Hepatic stellate cell (primary cell): Measurements from ENCODE around the gene SAMD1.

Experiments
- DNase-seq: peaks from one replicate; pipeline ENCODE4 v3.0.0; 2011; ENCODE audit warnings: low spot score

Gene SAMD1

DNA sequence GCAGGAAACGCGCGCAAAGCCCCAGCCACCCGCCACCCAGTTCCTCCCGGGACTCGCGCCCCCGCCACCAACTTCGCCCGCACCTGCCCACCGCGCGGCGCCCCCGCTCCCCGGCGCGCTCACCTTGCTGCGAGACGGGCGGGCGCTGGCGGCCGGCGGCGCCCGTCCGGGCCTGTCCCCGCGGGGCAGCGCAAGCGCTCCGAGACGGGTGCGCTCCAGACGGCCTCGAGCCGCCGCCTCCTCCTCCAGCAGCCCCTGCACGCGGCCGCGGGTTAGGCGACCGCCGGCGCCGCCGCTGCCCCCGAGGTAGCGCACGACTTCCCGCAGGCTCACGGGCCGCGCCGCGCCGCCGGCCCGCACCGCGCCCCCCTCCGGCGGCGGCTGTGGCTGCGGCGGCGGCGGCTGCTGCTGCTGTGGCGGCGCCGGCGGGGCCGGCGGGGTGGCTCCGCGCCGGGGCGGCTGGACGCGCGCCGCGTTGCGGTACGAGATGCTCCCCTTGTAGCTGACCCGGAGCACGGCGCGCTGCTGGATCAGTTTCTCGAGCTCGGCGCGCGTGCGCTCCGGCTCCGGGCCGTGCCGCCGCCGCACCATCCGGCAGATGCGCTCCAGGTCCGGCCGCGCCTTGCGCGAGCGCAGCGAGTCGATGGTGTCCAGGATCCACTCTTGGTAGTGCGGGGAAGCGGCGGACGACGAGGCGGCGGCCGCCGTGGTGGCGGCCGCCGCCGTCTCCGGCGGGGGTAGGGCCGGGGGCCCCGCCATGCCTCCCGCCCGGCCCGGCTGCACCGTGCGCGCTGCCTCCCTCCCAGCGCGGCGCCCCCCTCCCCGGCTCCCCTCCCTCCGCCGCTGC lies 666 bp downstream of the SAMD1 start:
- DNase-seq: peak; percentile 75

GRCh38 chr19:14089412-14089661 lies 1.2 kb downstream of the SAMD1 start:
- no peak for DNase-seq

DNA sequence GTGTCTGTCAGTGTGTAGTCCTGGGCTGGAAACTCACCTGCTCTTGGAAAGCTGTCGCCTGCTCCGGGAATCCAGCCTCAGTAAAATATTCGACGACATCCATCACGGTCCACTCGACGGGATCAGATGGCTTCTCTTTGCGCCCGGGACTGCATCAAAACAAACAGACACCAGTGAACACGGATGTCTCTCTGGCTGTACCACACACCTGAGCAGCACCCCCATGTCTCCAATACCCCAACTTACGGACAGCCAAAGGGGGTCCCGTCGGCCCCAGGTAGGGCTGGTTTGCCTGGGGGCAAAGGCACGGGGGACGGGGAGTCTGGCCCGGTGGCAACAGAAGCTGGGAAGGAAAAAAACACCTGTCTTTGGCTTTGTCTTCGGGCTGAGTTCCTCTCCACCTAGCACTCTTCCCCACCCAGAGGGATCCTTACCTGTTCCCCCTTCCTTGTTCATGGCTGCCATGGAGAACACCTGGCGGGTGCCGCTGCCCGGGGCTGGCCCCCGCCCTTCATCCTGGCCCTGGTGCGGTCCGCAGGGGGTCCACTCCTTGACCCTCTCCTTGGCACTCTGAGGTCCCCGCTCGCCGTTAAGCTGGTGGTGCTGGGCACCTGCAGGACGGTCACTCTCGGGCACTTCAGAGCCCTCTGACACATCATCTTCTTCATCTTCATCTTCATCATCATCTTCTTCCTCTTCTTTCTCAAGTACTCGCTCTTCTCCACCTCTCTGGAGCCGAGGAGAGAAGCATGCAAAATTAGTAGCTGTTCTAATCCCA lies 1.7 kb downstream of the SAMD1 start:
- no peak for DNase-seq

DNA sequence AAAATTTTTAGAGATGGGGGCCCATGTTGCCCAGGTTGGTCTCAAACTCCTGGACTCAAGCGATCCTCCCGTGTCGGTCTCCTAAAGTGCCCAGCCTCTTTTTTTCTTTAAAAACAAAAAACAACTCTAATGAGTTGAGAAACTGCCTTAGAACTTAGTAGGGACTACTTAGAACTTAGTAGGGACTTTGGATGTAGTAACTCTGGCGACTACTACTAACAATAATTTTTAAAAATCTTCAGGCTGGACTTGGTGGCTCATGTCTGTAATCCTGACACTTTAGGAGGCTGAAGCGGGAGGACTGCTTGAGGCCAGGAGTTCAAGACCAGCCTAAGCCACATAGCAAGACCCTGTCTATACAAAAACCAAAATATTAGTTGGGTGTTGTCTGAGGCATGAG lies 4.5 kb downstream of the SAMD1 start:
- DNase-seq: no peak

DNA sequence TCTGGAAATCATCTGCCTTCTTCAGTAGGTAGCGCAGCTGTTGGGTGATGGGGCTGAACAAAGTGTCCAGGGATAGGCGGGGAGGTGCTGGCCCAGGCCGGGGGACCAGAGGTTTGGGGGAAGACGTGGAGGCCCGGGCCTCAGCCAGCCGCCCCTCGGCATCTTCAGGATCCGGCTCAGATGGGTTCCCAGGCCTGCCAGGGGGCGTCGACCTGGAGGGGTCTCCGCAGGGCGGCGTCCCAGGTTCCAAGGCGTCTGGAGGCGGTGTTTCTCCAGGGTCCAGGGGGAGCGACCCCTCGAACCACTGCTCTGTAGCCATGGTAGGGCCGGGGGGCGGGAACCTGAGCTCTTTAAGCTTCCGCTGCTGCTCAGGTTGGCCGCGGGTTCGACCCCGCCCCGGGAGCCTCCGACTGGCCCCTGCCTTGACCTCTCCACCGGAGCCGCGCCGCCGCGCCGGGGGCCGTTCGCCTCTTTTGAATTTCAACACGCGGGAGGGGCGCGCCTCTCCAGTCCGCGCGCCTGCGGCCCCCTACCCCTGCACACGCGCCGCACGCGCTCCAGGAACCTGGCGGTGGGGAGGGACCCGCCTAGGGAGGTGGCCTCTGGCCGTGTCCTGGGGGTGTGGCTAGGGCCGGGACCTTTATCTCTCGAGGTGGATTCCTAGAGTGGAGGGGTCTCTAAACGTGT lies 5.1 kb downstream of the SAMD1 start, which contains the start of gene C19orf67:
Gene C19orf67, minus strand, starts transcription at position 475 of the 687 bp plus-strand sequence. Its CDS starts 156 bp downstream, at position 319.
- DNase-seq: no peak

DNA sequence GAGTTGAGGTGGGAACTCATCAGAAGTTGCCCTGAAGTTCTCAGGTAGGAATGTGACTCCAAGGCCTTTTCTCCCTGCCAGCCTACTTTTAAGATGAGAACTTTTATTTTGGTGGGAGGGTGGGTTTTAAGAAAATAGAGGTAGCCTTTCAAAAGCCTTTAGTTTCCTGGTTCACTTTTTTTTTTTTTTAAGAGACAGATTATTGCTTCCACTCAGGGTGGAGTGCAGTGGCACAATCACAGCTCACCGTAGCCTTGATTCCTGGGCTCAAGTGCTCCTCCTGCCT lies 7.9 kb downstream of the SAMD1 start:
- DNase-seq: no peak

DNA sequence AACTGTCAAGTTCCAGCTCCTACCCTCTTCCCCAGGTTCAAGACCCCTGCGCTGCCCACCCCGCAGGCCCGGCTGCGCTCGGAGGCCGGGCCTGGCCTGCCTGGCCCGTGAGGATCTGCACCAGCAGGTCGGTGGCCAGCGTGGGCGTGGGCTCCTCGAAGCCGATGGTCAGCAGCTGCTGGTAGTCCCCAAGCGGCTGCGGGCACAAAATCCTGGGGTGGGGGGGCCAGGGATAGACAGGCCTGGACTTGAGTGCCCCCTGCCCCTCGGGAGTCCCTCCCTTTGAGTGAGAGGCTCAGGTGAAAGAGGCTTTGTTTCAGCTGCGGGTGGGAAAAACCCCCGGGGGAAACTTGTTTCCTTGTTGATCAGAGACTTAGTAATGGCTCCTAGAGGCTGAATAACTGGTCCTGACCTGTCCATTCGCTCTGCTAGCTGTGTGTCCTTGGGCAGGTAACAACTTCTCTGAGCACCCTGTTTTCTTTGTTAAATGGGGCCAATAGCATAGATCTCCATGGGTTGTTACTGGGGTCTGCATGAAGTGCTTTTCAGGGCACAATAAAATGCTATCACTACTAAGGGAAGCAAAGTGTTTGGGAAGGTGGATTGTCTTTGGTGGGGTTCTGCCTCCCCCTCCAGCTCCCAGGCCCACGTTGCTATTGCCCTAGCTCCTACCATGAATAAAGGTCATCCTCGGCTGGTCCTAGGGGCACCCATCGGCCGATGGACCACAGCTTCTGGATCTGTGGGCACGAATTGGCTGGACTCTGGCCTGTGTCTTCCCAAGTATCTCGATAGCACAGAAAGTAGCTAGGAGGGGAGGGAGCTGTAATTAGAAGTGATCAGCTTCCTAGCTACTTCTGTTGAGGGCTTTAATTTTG lies 8.5 kb downstream of the SAMD1 start:
- no peak for DNase-seq

- peak; percentile 99 for DNase-seq
Measured at GRCh38 chr19:14080887-14081796, 9.4 kb downstream of the SAMD1 start.

DNA sequence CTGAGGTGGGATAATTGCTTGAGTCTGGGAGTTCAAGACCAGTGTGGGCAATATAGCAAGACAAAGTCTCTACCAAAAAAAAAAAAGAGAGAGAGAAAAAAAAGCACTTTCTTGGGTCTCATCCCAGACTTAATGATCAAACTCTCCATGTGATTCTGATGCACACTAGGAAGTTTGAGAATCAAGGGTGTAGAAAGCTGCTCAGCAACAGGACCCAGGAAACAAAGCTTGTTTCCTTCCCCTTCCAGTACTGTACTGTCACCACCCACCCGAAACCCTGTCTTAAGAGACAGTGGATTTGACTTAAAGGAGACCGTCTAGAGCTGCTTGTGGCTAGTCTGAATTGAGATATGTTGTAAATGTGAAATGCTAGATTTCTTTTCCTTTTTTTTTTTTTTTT lies 12.1 kb downstream of the SAMD1 start:
- DNase-seq: no peak

DNA sequence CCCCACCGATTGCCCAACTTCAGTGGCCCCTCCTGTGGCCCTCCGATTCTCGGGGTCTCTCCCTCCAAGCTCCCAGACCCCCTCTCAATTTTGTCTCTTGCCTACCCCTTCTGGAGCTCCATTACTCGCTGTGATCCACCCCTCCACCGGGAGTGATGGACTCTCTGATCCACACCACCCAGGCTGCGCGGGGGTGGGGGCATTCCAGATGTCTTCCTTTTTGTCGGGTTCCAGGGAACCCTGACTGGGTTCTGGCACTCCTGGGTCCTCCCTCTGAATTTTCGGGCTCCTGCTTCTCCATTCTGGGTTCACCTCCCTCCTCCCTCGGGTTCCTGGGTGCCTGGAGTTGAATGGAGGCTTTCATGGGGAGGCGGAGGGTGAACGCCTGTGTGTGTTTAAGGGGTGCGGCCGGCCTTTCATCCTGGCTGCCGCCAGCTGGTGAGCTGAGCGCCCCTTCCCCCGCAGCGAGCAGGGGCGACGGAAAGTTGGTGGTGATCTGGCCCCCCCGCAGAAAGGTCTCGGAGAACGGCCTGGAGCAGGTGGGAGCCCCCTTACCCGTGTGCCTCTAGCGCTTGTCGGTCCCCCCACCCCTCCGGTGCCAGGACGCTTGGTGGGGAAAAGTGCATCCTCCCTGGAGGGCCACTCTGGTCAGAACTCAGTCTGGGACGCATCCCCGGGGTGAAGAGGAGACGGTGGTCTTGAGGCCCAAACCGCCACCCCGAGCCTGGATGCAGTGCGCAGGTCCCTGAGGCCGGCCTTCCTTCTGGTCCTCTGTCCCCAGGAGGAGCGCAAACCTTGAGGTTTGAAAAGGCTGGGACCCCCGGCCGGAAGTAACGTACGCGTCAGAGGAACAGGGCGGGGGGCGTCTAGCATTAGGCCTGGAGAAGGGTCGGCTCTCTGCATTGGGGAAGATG lies 16.4 kb downstream of the SAMD1 start:
- no peak for DNase-seq

- DNase-seq: peak; percentile 76
Measured at GRCh38 chr19:14073261-14073924, 17.2 kb downstream of the SAMD1 start.

- DNase-seq: no peak
Measured at GRCh38 chr19:14072535-14073260, 17.9 kb downstream of the SAMD1 start, which contains the start of gene MISP3. TSS of gene MISP3 (plus strand) at chr19:14072786. CDS start at chr19:14073310, 524 bp downstream.

DNA sequence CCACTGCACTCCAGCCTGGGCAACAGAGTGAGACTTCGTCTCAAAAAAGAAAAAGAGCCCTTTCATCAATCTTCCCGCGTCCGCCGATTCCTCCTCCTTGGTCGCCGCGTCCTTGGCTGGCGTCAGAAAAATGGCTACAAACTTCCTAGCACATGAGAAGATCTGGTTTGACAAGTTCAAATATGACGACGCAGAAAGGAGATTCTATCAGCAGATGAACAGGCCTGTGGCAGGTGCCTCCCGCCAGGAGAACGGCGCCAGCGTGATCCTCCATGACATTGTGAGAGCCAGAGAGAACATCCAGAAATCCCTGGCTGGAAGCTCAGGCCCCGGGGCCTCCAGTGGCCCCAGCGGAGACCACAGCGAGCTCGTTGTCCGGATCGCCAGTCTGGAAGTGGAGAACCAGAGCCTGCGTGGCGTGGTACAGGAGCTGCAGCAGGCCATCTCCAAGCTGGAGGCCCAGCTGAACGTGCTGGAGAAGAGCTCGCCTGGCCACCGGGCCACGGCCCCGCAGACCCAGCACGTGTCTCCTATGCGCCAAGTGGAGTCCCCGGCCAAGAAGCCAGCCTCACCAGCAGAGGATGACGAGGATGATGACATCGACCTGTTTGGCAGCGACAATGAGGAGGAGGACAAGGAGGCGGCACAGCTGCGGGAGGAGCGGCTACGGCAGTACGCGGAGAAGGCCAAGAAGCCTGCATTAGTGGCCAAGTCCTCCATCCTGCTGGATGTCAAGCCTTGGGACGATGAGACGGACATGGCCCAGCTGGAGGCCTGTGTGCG lies 20.1 kb downstream of the SAMD1 start:
- DNase-seq: no peak

- DNase-seq: no peak
Measured at GRCh38 chr19:14066134-14066533, 24.4 kb downstream of the SAMD1 start.

- DNase-seq: no peak
Measured at GRCh38 chr19:14063105-14063504, 27.4 kb downstream of the SAMD1 start.

DNA sequence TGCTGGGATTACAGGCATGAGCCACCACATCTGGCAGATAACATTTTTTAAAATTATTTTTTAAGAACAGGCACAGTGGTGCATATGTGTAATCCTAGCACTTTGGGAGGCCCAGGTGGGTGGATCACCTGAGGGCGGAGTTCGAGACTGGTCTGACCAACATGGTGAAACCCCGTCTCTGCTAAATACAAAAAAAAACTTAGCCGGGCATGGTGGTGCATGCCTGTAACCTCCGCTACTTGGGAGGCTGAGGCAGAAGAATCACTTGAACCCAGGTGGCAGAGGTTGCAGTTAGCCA lies 28.0 kb downstream of the SAMD1 start:
- DNase-seq: no peak

DNA sequence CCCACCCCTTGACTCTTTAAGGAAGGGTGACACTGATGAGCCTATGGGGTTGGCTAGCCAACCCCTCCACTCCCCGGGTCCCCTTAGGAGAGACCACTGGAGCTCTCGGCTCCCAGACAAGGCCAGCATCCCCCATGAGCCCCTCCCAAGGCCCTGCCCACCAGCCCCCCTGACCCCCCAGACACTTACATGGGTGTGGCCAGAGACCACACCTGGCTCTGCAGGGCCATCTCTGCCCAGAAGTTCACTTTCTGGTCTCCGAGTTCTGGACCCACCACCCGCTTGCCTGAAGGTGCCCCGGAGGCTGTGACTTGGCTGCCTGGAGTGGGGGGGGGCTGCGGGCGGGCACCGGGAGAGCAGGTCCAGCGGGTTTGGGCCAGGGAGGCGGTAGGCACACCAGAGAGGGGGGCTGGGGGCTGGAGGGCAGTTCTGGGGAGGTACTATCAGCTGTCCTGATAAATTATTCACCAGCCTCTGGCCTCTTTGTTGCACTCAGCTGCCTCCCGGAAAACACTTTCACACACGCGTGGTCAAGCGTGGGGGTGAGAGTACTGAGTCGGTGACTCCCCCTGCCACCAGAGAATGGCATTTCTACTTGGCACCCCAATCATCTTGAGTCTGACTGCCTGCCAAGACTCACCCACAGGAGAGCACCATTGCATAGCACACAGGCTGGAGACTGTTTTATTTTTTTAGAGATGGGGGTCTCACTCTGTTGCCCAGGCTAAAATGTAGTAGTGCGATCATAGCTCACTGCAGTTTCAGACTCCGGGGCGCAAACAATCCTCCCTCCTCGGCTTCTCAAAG lies 28.6 kb downstream of the SAMD1 start, which contains the start of gene PALM3:
Gene PALM3, minus strand, starts transcription at position 326 of the 807 bp plus-strand sequence. Its CDS starts 96 bp downstream, at position 230.
- no peak for DNase-seq
